ENCODE results near the gene H1-8.

The H1-8 gene

DNA sequence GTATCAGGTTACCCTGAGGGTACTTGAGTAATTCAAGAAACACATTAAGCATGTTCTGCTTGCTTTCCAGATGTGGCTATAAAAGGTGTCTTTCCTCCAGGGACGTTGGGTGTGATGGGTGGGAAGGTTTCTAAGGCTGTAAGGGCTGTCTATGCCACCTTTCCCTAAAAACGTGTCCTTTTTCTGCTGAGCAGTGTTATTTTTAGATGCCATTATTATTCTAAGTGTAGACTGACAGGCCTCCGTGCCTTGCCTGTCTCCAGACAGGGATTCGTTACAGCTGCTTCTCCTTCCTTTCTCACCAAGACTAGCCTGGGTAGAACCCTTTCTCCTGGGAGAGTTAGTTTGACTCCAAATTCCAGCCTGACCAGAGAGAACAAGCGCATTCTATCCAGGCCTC is 41.3 kb upstream of the H1-8 start:
- Mint-ChIP-seq H3K4me3 (no peak overlapping the region), H3K4me1 (peaks cover 32% of the 10 kb centered on the region), H3K27me3 (ENCODE audit: low read depth, poor library complexity) (no peaks in the 10 kb centered on the region), H3K9me3 (no peaks in the 10 kb centered on the region), H3K36me3 (ENCODE audit: low read depth) (peaks cover 37% of the 10 kb centered on the region), H3K27ac (peak overlapping the region; percentile 63)
- DNase-seq = no peak
- TF ChIP-seq, protein P1, sequence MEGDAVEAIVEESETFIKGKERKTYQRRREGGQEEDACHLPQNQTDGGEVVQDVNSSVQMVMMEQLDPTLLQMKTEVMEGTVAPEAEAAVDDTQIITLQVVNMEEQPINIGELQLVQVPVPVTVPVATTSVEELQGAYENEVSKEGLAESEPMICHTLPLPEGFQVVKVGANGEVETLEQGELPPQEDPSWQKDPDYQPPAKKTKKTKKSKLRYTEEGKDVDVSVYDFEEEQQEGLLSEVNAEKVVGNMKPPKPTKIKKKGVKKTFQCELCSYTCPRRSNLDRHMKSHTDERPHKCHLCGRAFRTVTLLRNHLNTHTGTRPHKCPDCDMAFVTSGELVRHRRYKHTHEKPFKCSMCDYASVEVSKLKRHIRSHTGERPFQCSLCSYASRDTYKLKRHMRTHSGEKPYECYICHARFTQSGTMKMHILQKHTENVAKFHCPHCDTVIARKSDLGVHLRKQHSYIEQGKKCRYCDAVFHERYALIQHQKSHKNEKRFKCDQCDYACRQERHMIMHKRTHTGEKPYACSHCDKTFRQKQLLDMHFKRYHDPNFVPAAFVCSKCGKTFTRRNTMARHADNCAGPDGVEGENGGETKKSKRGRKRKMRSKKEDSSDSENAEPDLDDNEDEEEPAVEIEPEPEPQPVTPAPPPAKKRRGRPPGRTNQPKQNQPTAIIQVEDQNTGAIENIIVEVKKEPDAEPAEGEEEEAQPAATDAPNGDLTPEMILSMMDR (IDR thresholded peaks at IDR 0.05) = no peak

DNA sequence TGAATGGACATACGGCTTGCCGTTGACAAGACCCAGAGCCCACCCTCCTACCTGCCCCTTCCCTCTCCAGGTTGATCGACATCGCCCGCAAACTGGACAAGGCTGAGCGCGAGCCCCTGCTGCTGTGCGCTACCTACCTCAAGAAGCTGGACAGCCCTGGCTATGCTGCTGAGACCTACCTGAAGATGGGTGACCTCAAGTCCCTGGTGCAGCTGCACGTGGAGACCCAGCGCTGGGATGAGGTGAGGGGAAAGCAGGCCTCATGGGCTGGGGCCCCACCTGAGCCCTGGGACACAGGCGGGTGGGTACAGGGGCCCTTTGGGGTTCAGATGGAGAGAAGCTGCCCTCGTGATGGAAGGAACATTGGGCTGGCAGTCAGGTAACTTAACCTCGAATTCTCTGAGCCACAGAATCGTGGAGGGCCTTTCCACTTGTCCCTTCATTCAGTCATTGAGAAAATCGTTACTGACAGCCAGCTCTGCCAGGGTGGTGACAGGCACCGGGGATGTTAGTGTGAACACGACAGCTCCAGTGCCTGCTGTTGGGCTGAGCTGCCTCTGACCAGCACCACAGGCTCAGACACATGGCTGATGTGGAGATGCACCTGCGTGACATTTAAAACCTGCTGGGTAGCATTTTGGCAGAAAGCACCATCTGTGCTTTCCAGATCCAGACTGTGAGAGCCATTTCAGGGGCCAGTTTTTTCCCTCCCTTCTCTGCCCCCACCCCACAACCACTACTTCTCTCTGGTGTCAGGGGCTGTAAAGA is 40.1 kb upstream of the H1-8 start:
- Mint-ChIP-seq H3K4me1 (peaks cover 29% of the 10 kb centered on the region), H3K27ac (no peak overlapping the region), H3K9me3 (no peaks in the 10 kb centered on the region), H3K27me3 (ENCODE audit: low read depth, poor library complexity) (no peaks in the 10 kb centered on the region), H3K4me3 (no peak overlapping the region), H3K36me3 (ENCODE audit: low read depth) (peaks cover 40% of the 10 kb centered on the region)
- TF ChIP-seq, protein P1 (IDR thresholded peaks at IDR 0.05) = no peak
- no peak for DNase-seq

DNA sequence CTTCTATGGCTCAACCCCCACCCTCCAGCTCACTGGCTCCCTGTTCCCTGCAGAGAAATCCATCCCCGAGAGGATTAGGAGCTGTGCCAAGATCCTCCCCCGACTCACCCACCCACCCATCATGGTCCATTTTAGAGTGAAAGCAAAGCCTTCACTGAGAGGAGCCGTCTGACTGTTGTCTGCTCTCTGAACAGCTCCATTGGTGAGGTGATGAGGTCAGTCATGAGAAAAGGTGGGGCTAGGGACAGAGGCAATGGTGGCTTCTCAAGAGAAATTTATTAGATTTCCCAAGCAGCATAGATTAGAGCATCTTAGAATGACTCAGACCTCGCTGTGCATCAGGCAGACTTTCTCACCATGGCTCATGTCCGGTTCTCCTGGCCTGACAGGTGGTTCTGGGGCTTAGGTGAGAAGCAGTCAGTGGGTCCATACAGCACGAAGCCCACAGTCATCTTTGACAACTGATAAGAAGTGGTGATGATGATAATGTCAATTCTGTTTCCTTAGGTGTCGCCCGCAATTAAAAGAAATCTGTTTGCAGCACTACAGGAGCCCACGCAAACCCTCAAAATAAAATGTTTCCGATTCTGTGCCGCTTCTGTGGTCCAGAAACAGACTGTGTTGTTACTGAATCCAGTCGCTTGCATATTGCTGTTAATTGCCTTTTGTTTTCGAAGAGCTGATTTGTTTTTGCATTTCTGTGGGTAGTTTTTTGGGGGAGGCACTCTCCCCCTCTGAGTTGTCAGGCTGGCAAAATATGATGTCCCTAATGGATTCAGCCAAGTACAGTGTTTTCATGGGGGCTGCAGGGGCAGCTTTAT is 39.3 kb upstream of the H1-8 start:
- H3K27ac Mint-ChIP-seq = no peak overlapping the region

DNA sequence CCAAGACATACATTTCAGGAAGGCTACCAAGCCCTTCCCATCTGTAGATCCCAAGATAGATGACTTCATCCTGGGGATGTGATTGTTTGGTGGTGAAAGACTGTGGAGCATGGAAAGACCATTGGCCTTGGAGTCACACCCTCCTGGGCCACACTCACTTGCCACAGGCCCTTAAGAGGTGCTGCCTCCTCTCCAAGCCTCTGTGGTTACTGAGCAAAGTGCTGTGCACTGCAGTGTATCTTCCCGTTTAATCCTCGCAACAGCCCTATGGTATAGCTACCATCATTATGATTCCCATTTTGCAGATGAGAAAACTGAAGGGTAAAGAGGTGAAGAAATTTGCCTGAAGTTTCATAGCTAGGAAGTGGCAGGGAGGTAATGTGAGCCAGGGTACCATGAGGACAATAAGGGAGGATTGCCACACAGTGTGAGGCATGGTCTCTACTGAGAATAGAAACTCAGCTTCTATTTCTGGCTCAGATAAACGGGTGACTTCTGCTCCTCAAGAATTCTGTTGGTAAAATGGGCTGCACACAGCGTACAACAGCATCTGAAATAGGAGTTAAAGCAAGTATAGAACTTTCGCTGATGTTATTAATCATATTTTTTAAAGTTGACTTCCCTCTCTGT is 38.4 kb upstream of the H1-8 start:
- TF ChIP-seq, protein P1 (IDR thresholded peaks at IDR 0.05) = no peak
- H3K27me3 Mint-ChIP-seq (ENCODE audit: low read depth, poor library complexity) = peaks cover 4% of the 10 kb centered on the region
- no peak overlapping the region for H3K27ac Mint-ChIP-seq
- peaks cover 23% of the 10 kb centered on the region for H3K4me1 Mint-ChIP-seq
- H3K4me3 Mint-ChIP-seq = no peak overlapping the region
- no peak for DNase-seq
- H3K36me3 Mint-ChIP-seq (ENCODE audit: low read depth) = peaks cover 45% of the 10 kb centered on the region
- H3K9me3 Mint-ChIP-seq = no peaks in the 10 kb centered on the region

More for the DNA sequence above, 39.3 kb upstream of the H1-8 start:
- H3K36me3 Mint-ChIP-seq (ENCODE audit: low read depth) = peaks cover 44% of the 10 kb centered on the region
- H3K4me1 Mint-ChIP-seq = peaks cover 29% of the 10 kb centered on the region
- H3K27me3 Mint-ChIP-seq (ENCODE audit: low read depth, poor library complexity) = peaks cover 3% of the 10 kb centered on the region
- H3K4me3 Mint-ChIP-seq = no peak overlapping the region
- no peak for DNase-seq
- H3K9me3 Mint-ChIP-seq = no peaks in the 10 kb centered on the region
- TF ChIP-seq, protein P1 (IDR thresholded peaks at IDR 0.05) = no peak

DNA sequence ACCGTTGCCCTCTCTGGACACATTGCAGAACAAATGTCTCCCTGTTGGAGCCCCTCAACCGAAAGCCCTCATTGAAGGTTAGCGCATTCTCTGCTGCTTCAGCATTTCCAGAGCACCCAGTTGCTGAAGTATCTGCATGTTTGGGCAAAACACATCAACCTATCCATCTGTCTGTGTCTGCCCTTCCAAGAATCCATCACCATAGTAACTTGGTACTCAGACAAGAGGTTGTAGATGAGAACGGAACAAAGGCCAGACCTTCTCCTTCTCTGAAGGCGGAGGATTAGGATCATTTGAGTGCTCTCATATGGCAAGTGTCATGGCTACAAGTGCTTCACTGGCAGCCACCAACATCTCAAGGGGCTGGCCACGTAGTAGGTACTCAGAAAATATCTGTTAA is 37.6 kb upstream of the H1-8 start:
- Mint-ChIP-seq H3K27me3 (ENCODE audit: low read depth, poor library complexity) (peaks cover 4% of the 10 kb centered on the region), H3K36me3 (ENCODE audit: low read depth) (peaks cover 38% of the 10 kb centered on the region), H3K4me1 (peaks cover 25% of the 10 kb centered on the region), H3K4me3 (no peak overlapping the region), H3K27ac (no peak overlapping the region), H3K9me3 (no peaks in the 10 kb centered on the region)
- no peak for DNase-seq
- TF ChIP-seq, protein P1 (IDR thresholded peaks at IDR 0.05) = no peak
